ENCODE results near the gene SNX22.
A peak's percentile ranks its signal among the peaks of the same experiment; 100 is the strongest.
"Not testable (repeated sequence)": the region's sequence is repeated elsewhere in the genome, so short reads cannot be mapped to it uniquely, and the experiment has no call there.

SNX22 gene

DNA sequence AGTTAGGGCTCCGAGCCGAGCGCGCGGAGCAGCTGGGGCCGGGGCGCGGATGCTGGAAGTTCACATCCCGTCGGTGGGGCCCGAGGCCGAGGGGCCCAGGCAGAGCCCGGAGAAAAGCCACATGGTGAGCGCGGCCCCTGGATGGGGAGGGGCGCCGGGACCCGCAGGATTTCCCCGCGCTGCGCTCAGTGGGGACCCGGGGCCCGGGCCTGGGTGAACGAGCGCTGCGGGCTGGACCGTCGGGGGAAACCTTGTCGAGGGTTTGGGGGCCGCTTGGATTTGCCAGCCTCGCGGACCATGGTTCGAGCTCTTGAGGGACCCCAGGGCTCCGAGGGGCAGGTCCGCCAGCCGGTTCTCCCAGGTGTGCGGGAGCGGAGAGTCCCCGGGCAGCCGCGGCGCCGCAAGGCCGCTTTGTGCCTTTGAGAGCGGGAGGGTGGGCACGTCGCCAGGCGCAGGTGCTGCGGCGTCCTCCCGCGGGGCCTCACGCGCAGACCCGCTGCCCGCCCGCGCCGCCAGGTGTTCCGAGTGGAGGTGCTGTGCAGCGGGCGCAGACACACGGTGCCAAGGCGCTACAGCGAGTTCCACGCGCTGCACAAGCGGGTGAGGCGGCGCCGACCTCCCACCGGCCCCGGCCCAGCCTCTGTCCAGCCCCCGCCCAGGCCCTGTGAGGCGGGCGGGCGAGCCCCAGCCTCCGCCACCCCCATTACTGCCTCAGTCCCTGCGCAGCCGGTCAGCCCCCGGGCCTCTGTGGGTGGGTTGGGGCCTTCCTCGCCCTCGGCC is at the start of gene SNX22:
SNX22 (plus strand) TSS at position 5 of the 780 bp plus-strand sequence; CDS start at position 50, 45 bp downstream.
- ATAC-seq, result no peak
- no peak for DNase-seq

DNA sequence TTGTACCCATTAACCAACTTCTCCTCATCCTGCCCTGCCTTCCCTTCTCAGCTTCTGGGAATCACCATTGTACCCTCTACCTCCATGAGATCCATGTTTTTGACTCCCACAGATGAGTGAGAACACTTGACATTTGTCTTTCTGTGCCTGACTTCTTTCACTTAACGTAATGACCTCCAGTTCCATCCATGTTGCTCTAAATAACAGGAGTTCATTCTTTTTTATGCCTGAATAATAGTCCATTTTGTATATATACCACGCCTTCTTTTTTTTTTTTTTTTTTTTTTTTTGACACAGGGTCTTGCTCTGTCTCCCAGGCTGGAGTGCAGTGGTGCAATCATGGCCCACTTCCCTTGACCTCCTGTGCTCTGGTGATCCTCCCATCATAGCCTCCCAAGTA is 49.0 kb upstream of the SNX22 start:
- no peak for ATAC-seq
- DNase-seq, result no peak

DNA sequence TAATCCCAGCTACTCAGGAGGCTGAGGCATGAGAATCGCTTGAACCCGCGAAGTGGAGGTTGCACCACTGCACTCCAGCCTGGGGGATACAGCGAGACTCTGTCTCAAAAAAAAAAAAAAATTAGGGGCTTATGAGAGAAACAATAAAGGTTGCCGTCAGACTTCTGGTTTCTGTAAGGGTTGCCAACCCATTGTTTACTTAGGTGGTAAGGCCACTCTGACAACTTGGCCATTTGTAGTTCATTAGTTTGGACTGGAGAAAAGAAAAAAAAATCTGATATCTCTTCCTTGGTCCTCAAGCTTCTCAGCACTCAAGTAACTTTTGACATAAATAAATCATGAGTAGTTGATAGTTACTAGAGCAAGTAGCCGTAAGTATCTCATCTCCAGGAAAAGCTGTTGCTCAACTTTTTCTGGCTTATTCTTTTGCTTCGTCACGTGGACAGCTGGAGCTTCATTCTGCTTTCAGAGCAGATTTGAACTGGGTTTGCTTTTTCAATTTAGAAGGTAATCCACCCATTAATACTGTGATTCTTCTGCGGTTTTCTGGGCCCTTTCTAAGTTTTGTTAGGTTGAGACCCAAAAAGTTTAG is 46.3 kb upstream of the SNX22 start:
- DNase-seq, result no peak
- ATAC-seq, result no peak

DNA sequence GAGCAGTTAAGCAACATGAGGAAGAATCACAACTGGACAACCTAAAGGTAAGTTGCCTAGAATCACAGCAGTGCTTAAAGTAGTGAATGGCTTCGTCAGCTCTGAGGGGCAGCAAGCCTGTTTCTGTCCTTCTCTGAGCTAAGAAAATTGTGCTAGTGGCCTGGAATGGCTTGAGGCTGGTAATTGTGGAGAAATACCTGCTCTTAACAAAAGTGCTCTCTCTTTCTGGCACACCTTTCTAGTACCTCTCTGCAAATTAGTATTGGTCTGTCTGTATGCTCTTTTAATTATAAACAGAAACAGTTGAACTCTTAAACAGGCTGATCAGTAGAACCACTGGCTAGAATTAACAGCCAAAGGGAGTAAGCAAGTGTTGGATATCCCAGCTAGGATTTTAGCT is 44.2 kb upstream of the SNX22 start:
- no peak for ATAC-seq
- DNase-seq, result no peak

DNA sequence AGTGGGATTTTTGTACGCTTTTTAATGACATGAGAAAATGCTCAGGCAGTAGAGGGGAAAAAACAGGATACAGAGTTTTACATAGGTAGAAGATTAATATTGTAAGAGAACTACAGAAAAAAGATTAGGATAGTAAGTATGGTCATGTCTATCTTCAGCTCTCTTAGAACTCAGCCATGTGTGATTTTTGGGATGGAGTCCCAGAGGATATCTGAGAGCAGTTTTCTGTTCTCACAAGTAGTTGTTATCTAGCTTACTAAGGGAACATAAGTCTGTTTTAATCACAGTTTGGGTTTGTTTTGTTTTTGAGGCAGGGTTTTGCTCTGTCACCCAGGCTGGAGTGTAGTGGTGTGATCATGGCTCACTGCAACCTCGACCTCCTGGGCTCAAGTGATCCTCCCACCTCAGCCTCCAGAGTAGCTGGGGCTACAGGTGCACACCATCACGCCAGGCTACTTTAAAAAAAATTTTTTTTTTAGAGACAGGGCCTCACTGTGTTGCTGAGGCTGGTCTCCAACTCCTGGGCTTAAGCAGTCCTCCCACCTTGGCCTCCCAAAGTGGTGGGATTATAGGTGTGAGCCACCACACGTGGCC is 41.3 kb upstream of the SNX22 start:
- ATAC-seq, DNase-seq: not testable (repeated sequence)

DNA sequence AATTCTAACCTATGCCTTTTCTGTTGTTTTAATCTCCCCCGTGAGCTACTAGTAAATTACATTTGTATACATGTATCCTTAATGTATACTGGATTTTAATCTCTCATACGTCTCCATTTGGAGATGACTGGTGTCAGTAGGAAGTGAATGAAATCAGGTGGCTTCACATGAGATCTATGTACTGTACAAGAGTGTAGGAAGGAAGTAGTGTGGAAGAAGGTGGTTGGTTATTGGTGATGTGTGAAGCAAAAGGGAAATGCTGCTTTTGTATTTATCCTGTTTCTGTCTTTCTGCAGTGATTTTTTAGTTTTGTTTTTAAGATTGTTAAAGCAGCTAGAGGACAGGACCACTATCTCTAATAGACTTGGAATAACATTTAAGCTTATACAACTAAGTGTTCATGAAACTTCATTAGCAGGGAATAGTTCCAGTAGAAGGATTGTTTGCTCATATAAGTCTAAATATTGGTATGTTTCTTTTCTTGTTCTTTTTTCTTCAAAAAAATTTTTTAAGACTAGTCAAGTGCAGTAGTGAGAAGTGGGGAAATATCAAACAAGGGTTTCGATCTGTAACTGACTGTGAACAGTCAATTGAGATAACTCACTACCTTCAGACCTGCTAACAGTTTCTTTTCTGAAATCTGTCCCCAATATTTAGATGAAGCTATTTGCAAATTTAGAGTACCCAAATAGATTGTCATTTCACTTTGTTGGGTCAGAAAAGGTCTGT is 40.4 kb upstream of the SNX22 start:
- DNase-seq (no peak), ATAC-seq (no peak)

DNA sequence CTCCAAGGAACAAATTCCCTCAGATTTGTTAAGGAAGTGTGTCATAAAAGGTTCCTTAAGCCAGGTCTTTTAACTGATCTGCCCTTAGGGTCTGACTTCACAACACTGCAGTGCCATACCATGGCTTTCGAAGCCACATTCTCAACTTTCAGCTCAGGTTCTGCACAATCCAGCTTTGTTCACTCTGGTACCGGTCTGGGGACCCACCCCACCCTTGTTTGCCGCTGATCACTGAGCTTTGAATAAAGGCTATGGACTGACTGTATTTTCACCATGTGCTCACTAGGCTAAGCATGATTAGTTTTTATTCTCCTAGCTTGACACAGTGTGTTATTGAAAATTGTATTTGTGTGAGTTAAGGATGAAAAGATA is 39.9 kb upstream of the SNX22 start:
- ATAC-seq (no peak), DNase-seq (no peak)

DNA sequence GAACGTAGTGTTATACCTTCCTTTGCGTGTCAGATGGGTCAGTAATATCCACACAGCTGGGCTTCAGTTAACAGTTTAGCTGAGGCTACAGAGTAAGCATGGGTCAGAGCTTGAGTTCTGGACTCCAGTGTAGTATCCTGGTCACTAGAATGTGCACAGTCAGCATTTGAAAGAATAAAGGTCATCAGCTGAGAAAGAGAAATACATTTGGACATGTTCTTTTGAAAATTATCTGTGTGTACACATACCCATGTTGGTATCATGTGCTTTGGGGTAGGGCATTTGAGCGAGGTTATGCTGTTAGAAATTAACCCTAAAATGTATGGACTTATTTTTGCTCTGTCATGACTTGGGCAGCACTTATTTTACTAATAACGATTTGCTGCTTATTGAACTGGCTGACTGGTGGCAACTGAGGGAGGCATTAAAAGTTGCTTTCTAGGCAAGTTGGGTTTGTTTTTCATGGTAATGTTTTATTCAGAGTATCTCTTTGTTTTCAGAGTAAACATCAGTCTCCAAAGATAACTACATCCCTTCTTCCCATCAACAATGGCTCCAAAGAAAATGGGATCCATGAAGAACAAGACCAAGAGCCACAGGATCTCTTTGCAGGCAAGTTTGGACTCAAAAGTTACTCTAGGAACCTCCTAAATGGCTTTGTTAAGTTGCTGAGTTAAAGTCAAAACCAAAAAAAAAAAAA is 39.3 kb upstream of the SNX22 start:
- ATAC-seq, result no peak

DNA sequence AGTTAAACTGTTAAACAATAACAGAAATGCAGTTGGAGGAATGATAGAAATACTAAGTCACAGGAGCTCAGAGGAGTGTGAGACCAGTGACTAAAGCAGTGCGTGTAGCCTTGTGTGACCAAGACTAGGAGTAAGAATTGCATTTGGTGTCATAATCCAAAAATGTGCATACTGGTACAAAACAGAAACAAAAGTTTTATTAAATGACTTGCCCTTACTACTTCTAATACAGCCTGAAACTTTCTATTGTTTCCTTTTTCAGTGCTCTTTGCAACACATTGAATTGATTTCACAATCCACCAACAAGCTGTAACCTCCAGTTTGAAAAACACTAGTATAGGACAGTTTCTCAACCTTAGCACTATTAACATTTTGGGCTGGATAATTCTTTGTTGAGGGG is 38.6 kb upstream of the SNX22 start:
- DNase-seq, result no peak
- peak; percentile 36 for ATAC-seq

More for the DNA sequence above, 39.3 kb upstream of the SNX22 start:
- no peak for DNase-seq

DNA sequence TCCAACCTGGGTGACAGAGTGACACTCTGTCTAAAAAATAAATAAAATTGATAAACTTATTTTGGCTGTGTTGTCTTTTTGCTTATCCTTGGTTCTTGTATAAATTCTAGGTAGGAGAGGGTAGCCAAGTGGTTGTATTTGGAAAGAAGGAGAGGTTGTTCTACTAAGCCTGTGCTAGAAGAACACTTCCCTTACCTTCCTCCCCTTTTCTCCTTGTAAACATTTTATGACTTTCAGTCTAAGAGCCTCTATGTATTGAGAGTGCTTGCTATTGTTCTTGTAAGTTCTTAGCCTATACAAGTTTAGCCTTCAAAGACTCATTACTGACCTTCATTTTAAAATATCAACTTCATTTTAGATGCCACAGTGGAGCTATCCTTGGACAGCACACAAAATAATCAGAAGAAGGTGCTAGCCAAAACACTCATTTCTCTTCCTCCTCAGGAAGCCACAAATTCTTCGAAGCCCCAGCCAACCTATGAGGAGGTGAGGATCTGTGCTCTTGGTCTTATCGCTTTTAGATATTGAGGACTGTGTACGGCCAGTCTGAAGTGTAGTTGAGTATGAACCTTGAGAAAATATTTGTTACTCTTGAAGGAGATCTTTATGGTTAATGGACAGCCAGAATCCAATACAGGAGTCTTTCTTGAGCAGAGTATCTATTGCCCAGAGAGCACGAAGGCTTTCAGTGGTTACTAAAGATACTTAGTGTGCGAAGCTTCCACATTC is 33.6 kb upstream of the SNX22 start:
- ATAC-seq (no peak), DNase-seq (no peak)

DNA sequence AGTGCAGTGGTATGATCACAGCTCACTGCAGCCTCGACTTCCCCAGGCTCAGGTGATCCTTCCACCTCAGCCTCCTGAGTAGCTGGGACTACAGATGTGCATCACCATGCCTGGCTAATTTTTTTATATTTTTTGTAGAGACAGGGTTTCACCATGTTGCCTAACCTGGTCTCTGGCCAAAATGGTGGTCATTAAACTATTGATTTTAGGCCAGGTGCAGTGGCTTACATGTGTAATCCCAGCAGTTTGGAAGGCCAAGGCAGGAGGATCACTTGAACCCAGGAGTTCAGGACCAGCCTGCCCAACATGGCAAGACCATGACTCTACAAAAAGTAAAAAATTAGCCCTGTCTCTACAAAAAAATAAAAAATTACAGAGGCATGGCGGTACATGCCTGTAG is 31.2 kb upstream of the SNX22 start:
- DNase-seq, ATAC-seq: not testable (repeated sequence)

DNA sequence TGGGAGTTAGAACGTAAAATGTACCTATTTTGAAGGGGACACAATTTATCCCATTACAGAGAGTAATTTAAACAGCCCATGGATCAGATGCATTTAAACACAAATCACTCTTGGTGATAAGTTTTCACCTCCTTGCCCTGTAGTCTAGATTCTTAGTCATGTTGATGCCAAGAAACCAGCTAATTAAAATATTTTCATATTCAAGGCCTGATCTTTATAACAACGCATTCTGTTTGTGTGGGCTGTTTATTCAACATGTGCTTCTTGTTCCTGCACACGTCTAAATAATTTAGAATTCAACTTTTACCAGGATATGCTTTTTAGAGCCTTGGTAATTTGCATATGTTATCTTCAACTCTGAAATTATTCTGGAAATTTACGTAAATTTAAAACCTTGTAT is 29.9 kb upstream of the SNX22 start:
- DNase-seq (no peak), ATAC-seq (no peak)

DNA sequence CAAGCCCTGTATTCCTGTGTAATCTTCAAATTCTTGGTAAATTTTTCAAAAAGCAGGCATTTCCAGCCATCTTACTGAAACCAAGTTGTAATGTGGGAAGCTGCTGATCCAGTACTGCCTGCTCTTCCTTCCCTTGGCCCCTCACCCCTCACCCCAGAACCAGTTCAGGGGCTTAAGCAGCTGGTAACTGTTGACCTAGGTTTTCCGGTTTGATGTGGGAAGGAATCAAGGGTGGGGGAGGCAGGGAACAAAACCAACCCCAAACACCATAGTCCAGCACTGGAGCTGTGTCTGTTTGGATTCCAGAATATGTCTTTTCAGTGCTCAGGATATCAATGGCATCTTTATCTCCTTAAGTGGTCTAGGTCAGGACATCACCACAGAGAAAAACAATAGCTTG is 29.1 kb upstream of the SNX22 start:
- no peak for DNase-seq
- no peak for ATAC-seq

DNA sequence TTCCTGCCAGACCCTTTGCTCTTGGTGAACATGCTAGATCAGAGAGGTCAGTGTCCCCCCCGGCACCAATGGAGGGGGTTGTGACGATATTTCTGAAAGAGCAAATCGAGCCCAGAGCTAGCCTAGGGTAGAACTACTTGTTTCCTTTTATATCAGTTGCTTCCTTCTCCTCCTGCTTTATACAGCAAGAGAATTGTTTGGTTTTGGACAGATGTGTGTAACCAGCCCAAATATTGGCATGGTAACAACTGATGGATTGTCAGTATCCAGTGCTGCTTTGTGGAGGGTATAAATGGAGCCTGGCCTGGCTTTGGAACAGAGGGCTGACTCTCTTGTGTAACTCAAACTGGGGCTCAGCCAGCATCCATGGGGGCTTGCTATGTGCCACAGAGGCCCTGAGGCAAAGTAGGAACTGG is 28.6 kb upstream of the SNX22 start:
- DNase-seq (no peak), ATAC-seq (no peak)

DNA sequence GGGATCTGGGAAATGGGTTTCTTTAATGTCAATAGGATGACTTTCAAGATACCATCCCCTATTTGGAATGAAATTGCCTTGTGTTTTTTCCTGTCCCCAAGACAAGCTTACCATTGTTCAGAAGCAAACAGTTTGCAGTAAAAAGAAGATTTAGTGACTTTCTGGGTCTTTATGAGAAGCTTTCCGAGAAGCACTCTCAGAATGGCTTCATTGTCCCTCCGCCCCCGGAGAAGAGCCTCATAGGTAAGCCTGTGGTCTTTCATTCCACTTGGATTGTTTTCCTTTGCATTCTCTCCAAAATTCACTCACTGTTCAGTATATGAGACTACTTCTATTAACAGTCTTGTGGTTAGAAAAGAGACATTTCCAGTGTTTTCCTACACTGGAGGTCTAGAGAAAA is 25.6 kb upstream of the SNX22 start:
- ATAC-seq, result no peak
- DNase-seq, result no peak

DNA sequence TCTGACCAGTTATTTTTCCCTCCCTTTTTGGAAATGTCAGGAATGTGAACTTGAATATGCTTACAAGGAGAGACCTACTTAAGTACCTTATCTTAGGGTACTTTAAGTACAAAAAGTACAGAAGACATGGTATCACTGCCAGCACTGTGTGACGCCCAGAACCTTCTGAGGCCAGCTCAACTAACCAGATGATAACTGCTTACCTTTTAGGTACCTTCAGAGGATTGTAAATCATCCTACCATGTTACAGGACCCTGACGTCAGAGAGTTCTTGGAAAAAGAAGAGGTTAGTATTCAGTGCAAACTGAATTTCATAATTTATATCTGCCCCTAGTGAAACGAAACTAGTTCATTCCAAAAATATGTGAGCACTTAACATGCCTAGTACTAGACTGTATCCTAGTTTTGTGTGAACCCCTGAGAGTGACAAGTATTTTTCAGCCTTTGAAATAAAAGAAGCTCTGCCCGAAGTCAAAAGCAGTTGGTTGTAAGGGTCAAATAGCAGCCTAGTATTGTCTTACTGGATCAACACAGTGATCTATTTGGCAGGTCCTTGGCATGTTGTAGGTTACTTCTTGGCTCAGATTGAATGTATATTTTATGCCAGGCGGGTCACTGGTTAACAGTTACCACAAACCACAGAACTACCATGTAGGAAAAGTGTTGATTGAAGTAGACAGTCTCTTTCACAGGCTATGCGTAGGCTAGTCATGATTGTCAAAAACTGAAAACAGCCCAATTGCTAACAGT is 23.8 kb upstream of the SNX22 start:
- DNase-seq, result no peak
- no peak for ATAC-seq

DNA sequence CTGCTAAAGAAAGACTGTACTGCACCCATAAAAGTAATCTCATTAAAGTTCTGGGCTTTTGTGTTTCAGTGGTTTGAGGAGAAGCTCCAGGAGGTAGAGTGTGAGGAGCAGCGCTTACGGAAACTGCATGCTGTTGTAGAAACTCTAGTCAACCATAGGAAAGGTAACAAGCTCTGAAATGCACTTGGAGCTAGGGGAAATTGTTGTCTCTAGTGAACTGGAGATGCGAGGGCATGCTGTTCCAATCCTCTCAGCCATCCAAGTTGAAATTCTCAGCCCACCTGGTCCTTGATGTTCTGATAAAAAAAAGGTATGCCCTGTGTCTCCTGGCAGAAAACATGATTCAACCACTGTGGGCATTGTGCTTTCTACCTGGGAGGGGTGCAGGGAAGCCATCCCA is 21.4 kb upstream of the SNX22 start:
- no peak for ATAC-seq

DNA sequence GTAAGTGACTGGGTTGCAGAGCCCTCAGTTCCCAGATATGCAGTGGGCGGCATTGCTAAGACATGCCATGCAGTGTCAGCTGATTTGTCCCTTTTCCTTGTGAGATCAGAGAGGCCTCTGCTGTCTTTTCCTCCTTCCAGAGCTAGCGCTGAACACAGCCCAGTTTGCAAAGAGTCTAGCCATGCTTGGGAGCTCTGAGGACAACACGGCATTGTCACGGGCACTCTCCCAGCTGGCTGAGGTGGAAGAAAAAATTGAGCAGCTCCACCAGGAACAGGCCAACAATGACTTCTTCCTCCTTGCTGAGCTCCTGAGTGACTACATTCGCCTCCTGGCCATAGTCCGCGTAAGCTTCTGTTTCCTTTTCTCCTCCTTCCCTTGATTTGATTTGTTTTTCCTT is 20.0 kb upstream of the SNX22 start:
- DNase-seq (no peak), ATAC-seq (no peak)

More for the DNA sequence above, 21.4 kb upstream of the SNX22 start:
- DNase-seq, result no peak

DNA sequence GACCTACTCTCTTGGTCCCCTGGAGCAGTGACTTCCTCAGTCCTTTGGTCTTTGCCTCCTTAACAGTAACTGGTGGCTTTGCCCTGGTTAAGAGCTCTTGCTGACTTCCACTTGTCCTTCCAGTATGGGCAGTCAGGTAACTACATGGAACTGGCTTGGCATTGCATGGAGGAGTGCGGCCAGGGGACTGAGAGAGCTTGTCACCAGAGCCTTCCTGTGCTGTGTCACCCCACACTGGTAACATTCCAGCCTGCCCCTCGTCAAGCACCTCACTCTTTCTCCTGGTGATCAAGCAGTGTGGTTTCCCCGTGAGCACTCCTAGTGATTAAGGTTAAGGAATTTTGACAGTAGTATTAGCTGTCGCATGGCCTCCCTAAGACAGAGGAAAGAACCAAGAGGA is 19.3 kb upstream of the SNX22 start:
- ATAC-seq, result no peak
- no peak for DNase-seq

DNA sequence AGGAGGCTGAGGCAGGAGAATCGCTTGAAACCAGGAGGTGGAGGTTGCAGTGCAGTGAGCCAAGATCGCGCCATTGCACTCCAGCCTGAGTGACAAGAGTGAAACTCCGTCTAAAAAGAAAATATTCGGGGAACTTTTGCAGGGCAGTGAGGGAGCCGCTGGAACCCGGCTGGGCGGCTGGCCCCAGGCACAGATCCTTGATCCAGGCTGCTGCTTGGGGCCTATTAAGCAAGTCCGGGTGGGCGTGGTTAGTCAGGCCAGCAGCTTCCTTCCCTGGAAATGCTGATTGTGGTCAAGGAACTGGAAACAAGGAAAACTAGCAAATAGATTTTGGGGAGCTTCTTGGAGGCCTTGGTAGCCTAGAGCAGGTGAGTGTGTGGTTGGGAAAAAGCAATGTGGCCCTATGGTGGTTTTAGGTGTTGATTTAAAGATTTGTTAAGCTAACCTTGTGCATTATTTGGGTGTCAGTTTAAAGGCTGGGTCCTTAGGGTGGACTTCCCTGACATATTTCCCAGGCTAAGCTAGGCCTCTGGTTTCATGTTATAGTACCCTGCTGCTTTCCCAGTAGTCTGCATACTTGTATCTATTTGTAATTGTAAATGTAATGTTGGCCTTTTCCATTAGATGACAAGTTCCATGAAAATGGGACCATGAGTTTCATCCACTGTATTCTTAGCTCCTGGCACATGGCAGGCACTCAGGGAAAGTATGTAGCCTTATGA is 17.7 kb upstream of the SNX22 start:
- no peak for ATAC-seq
- DNase-seq, result no peak
